A549 (cell line): Measurements from ENCODE around the gene TNKS2. TPM values are rescaled to one million over a fixed set of nuclear protein-coding genes. Genes with fewer than 3 reads are reported as not detected.

ENCODE experiments used
- ATAC-seq, 2 experiments: fragments of 200-7000 bp in 1 of 2; fragments of >200 bp in 1 of 2; cut with Nextera tagmentation in 1 of 2; cut with Tn5 transposase in 1 of 2; 3 replicates each; pipeline versions ENCODE4 v1.8.0 to v1.9.1; 2018 to 2020; ENCODE audit warnings: mild to moderate bottlenecking in 1 of 2, moderate library complexity in 1 of 2
- CTCF ChIA-PET: fragments of 300-600 bp; sonication (Branson Sonifier 250); formaldehyde crosslinking; extraction: SDS; loops from one replicate; lab custom pipeline; 2021; ENCODE audit warnings: antibody characterized with exemption, inconsistent platforms; lab: Yijun Ruan, JAX
- POLR2A ChIA-PET: fragments of 350-600 bp; formaldehyde crosslinking; extraction: SDS; loops from one replicate; lab custom pipeline; 2021; ENCODE audit warnings: antibody characterized with exemption, inconsistent platforms; lab: Yijun Ruan, JAX
- DNase-seq, 2 experiments: peaks; one replicate each; pipeline versions ENCODE4 v3.0.0 to v3.0.0-alpha.2; 2011 to 2016; ENCODE audit warnings: low read depth in 1 of 2, low spot score in 1 of 2
- FAIRE-seq: peaks from 2 replicates; lab custom pipeline; 2011; peaks lifted over from hg19 to GRCh38; lab: Jason Lieb, UNC
- H3K27ac ChIP-seq, 2 experiments: fragments of >200 bp; sonication (Bioruptor Twin); formaldehyde crosslinking; 3 replicates each; pipeline ENCODE4 v1.5.1; 2016 to 2017
- H3K4me1 ChIP-seq: fragments of >200 bp; sonication (Bioruptor Twin); formaldehyde crosslinking; 3 replicates; pipeline ENCODE4 v1.6.1; 2016
- H3K4me2 ChIP-seq: fragments of >200 bp; sonication (Bioruptor Twin); formaldehyde crosslinking; 3 replicates; pipeline ENCODE4 v1.6.1; 2016
- H3K4me3 ChIP-seq: fragments of >200 bp; sonication (Bioruptor Twin); formaldehyde crosslinking; 3 replicates; pipeline ENCODE4 v1.5.1; 2016
- H3K9me3 ChIP-seq: fragments of >200 bp; sonication (Bioruptor Twin); formaldehyde crosslinking; 3 replicates; pipeline ENCODE4 v1.6.1; 2016
- BCL3 ChIP-seq: fragments of >200 bp; sonication (Bioruptor Twin); formaldehyde crosslinking; IDR thresholded peaks from 3 replicates; pipeline ENCODE4 v1.6.1; 2016
- CBX8 ChIP-seq: fragments of 200-600 bp; sonication (generic); IDR thresholded peaks from 2 replicates; pipeline ENCODE4 v1.6.1; 2016
- CEBPB ChIP-seq, 2 experiments: fragments of >200 bp in 1 of 2; sonication (Bioruptor Twin) in 1 of 2; formaldehyde crosslinking in 1 of 2; IDR thresholded peaks; 2 replicates each; pipeline ENCODE4 v1.6.1; 2012 to 2016
- CHD2 ChIP-seq: fragments of 150-350 bp; IDR thresholded peaks from 2 replicates; pipeline ENCODE4 v1.6.1; 2014; ENCODE audit warnings: low read length; ENCODE audit not compliant: partially characterized antibody
- EHF ChIP-seq: fragments of 250-450 bp; sonication (Bioruptor Pico); IDR thresholded peaks from 2 replicates; pipeline ENCODE4 v1.5.0; 2020; ENCODE audit warnings: mild to moderate bottlenecking
- EHMT2 ChIP-seq: fragments of 200-600 bp; sonication (generic); IDR thresholded peaks from 2 replicates; pipeline ENCODE4 v1.6.1; 2016; ENCODE audit warnings: antibody characterized with exemption, low read depth, mild to moderate bottlenecking, moderate library complexity
- ESRRA ChIP-seq: fragments of 150-350 bp; IDR thresholded peaks from 2 replicates; pipeline ENCODE4 v1.6.1; 2014; ENCODE audit warnings: mild to moderate bottlenecking, low read length, borderline replicate concordance
- GATA3 ChIP-seq: IDR thresholded peaks from 2 replicates; pipeline ENCODE4 v1.6.1; 2012; ENCODE audit warnings: borderline replicate concordance
- HDAC2 ChIP-seq: fragments of 200-600 bp; sonication (generic); IDR thresholded peaks from 2 replicates; pipeline ENCODE4 v1.6.1; 2016
- HEYL ChIP-seq: fragments of 250-450 bp; sonication (Bioruptor Pico); IDR thresholded peaks from 2 replicates; pipeline ENCODE4 v1.8.0; 2021; ENCODE audit warnings: mild to moderate bottlenecking, moderate library complexity
- HMGXB4 ChIP-seq: fragments of 250-450 bp; sonication (Bioruptor Pico); IDR thresholded peaks from 2 replicates; pipeline ENCODE4 v1.5.0; 2021; ENCODE audit warnings: mild to moderate bottlenecking, moderate library complexity, borderline replicate concordance
- HOXB13 ChIP-seq: fragments of 250-450 bp; sonication (Bioruptor Pico); IDR thresholded peaks from 2 replicates; pipeline ENCODE4 v1.5.0; 2020; ENCODE audit warnings: low read depth, mild to moderate bottlenecking, moderate library complexity
- JUN ChIP-seq, 2 experiments: fragments of >200 bp; sonication (Bioruptor Twin); formaldehyde crosslinking; IDR thresholded peaks; 2 replicates in 1 of 2; 3 replicates in 1 of 2; pipeline ENCODE4 v1.6.1; 2016 to 2017
- RAD21 ChIP-seq, 2 experiments: fragments of >200 bp in 1 of 2; sonication (Bioruptor Twin) in 1 of 2; formaldehyde crosslinking in 1 of 2; IDR thresholded peaks in 1 of 2; conservative IDR thresholded peaks in 1 of 2; 2 replicates in 1 of 2; 3 replicates in 1 of 2; pipeline ENCODE4 v1.6.1; 2012 to 2018; ENCODE audit warnings: inconsistent platforms in 1 of 2
- RARB ChIP-seq: fragments of 250-450 bp; sonication (Bioruptor Pico); IDR thresholded peaks from 2 replicates; pipeline ENCODE4 v1.8.0; 2021; ENCODE audit warnings: mild to moderate bottlenecking, moderate library complexity
- RCOR1 ChIP-seq: fragments of 150-350 bp; IDR thresholded peaks from 2 replicates; pipeline ENCODE4 v1.6.1; 2014; ENCODE audit warnings: antibody characterized with exemption, low read length, low read depth
- RFX5 ChIP-seq: fragments of 450-650 bp; IDR thresholded peaks from 2 replicates; pipeline ENCODE4 v1.7.1; 2014; ENCODE audit warnings: antibody characterized with exemption, mild to moderate bottlenecking, moderate library complexity
- RNF2 ChIP-seq: fragments of 200-600 bp; sonication (generic); IDR thresholded peaks from 2 replicates; pipeline ENCODE4 v1.6.1; 2016; ENCODE audit warnings: low read depth, mild to moderate bottlenecking, antibody characterized with exemption, moderate library complexity, borderline replicate concordance
- USF2 ChIP-seq: fragments of 450-650 bp; IDR thresholded peaks from 2 replicates; pipeline ENCODE4 v1.6.1; 2014; ENCODE audit warnings: antibody characterized with exemption
- ZNF302 ChIP-seq: fragments of 250-450 bp; sonication (Bioruptor Pico); IDR thresholded peaks from 2 replicates; pipeline ENCODE4 v1.9.0; 2021; ENCODE audit warnings: inconsistent platforms, mild to moderate bottlenecking, moderate library complexity
- WGBS: methylation state at CpG from one replicate; pipeline ENCODE4 v1.1.6; 2017; ENCODE audit errors: missing lambda C conversion rate; 5-methylcytosine and 5-hydroxymethylcytosine counted together
- polyA plus RNA-seq, 4 experiments: library from polyadenylated mRNA; depleted of rRNA in 3 of 4; stranded (reverse); fragments of >200 nt; fragmentation: RNase III in 1 of 4; extraction: RNeasy Plus Mini Kit Qiagen cat#74134 plus additional on column Dnase treatment in 1 of 4; gene quantifications; 2 replicates in 3 of 4; 3 replicates in 1 of 4; pipeline ENCODE4 v1.2.3, GENCODE V29; 2011 to 2017

Gene TNKS2
- polyA plus RNA-seq, 2 of the 4 experiments (the other 2 are of a cell fraction) = 20.6 to 45.3 TPM

GRCh38 chr10:91875779-91876178, 77.6 kb downstream of the TNKS2 start:
- no peak overlapping the region for H3K4me3 ChIP-seq
- POLR2A ChIA-PET = no interaction called here
- CTCF ChIA-PET = no interaction called here
- TF ChIP-seq EHMT2 (no peak), RFX5 (no peak), JUN (IDR thresholded peaks at IDR 0.05) (no peak), USF2 (no peak), BCL3 (no peak), RNF2 (no peak), HDAC2 (no peak), CEBPB (IDR thresholded peaks at IDR 0.05) (no peak), ESRRA (no peak), HMGXB4 (CRISPR knock-in tag) (no peak), RARB (CRISPR knock-in tag) (no peak), CBX8 (no peak), EHF (CRISPR knock-in tag) (no peak), ZNF302 (CRISPR knock-in tag) (no peak)
- DNase-seq (no peak), FAIRE-seq (no peak), ATAC-seq (no peak)
- H3K27ac ChIP-seq = no peak overlapping the region
- no peaks in the 10 kb centered on the region for H3K9me3 ChIP-seq
- no peak overlapping the region for H3K4me2 ChIP-seq
- no peaks in the 10 kb centered on the region for H3K4me1 ChIP-seq
- WGBS = 92% methylated on average over 1 of the region's 1 CpG

- ATAC-seq (peak in 1 of 2 experiments; percentile 20; a peak in 2 of 6 replicates), DNase-seq (no peak), FAIRE-seq (no peak)
- ChIA-PET POLR2A (no interaction called here), CTCF (interaction anchor here (1.2 kb wide), 1 partner anchor 10 kb away, joined by 3 read pairs; no protein-coding TSS in a partner anchor)
- H3K27ac ChIP-seq = no peak overlapping the region
- no peaks in the 10 kb centered on the region for H3K4me1 ChIP-seq
- no peaks in the 10 kb centered on the region for H3K9me3 ChIP-seq
- H3K4me3 ChIP-seq = no peak overlapping the region
- no peak overlapping the region for H3K4me2 ChIP-seq
- 59% methylated on average over 7 of the region's 7 CpGs for WGBS
- TF ChIP-seq CHD2 = no peak
- no peak for TF ChIP-seq RCOR1
- TF ChIP-seq BCL3 = no peak
- TF ChIP-seq GATA3 = no peak
- no peak for TF ChIP-seq HEYL (CRISPR knock-in tag)
- no peak for TF ChIP-seq HOXB13 (CRISPR knock-in tag)
- no peak for TF ChIP-seq RAD21 (conservative IDR thresholded peaks at IDR 0.05 in 1 of 2, IDR thresholded peaks at IDR 0.05 in 1 of 2)
- TF ChIP-seq, all 56 proteins: peak for 0
Measured at GRCh38 chr10:91879515-91880170, 81.4 kb downstream of the TNKS2 start.
